Endothelial cell of umbilical vein (primary cell): Measurements from ENCODE around the gene CDHR5. TPM values are rescaled to one million over a fixed set of nuclear protein-coding genes. Genes with fewer than 3 reads are reported as not detected.

Experiments
- BruUV-seq: library from RNA; stranded (reverse); fragments of 400-500 nt; replicated peaks from 2 replicates; lab custom pipeline; 2021; lab: Mats Ljungman, UMichigan
- CTCF ChIA-PET: fragments of 300-600, 350-600 bp; sonication (Branson Sonifier 250); formaldehyde crosslinking; loops from one replicate; lab custom pipeline; 2021; ENCODE audit warnings: antibody characterized with exemption, inconsistent platforms; lab: Charles Lee
- POLR2A ChIA-PET: fragments of 300-600, 350-600 bp; sonication (Branson Sonifier 250); formaldehyde crosslinking; loops from one replicate; lab custom pipeline; 2021; ENCODE audit warnings: antibody characterized with exemption, inconsistent platforms; lab: Charles Lee
- DNase-seq: peaks from one replicate; pipeline ENCODE4 v3.0.0-alpha.2; 2011; ENCODE audit warnings: low read depth, low spot score
- FAIRE-seq: peaks from 2 replicates; lab custom pipeline; 2011; peaks lifted over from hg19 to GRCh38; lab: Jason Lieb, UNC
- H2AFZ ChIP-seq: 2 replicates; pipeline ENCODE4 v1.6.0; 2012; ENCODE audit warnings: low read depth, low read length, control low read depth, inconsistent platforms
- H3K27ac ChIP-seq: 2 replicates; pipeline ENCODE4 v1.5.1; 2011; ENCODE audit warnings: low read depth, mild to moderate bottlenecking, control low read depth, low read length, moderate library complexity; ENCODE audit not compliant: insufficient read depth
- H3K27me3 ChIP-seq, 2 experiments: 2 replicates each; pipeline versions ENCODE4 v1.6.0 to v1.6.1; 2011; ENCODE audit warnings: low read length in 2 of 2, mixed read lengths in 1 of 2; ENCODE audit not compliant: control insufficient read depth in 2 of 2, insufficient read depth in 2 of 2
- H3K36me3 ChIP-seq, 2 experiments: 2 replicates in 1 of 2; 3 replicates in 1 of 2; pipeline ENCODE4 v1.5.1; 2011; ENCODE audit warnings: low read length in 2 of 2, mild to moderate bottlenecking in 1 of 2, moderate library complexity in 1 of 2; ENCODE audit not compliant: control insufficient read depth in 2 of 2, insufficient read depth in 2 of 2; ENCODE audit errors: extremely low read depth in 1 of 2
- H3K4me1 ChIP-seq: 3 replicates; pipeline ENCODE4 v1.5.1; 2011; ENCODE audit warnings: mild to moderate bottlenecking, low read length; ENCODE audit not compliant: control insufficient read depth, insufficient read depth; ENCODE audit errors: extremely low read depth
- H3K4me2 ChIP-seq: 2 replicates; pipeline ENCODE4 v1.6.1; 2011; ENCODE audit warnings: low read length, control low read depth, mixed read lengths; ENCODE audit not compliant: insufficient read depth
- H3K4me3 ChIP-seq, 3 experiments: fragments of 200-600 bp in 1 of 3; sonication (generic), shearing (Covaris generic) in 1 of 3; replicated peaks in 1 of 3; 2 replicates each; pipeline ENCODE4 v1.5.1; 2011 to 2016; ENCODE audit warnings: control low read depth in 3 of 3, low read length in 3 of 3, mild to moderate bottlenecking in 2 of 3, inconsistent platforms in 1 of 3, low read depth in 1 of 3, moderate library complexity in 1 of 3; ENCODE audit not compliant: insufficient read depth in 1 of 3
- H3K79me2 ChIP-seq: 2 replicates; pipeline ENCODE4 v1.6.0; 2012; ENCODE audit warnings: low read length, inconsistent platforms; ENCODE audit not compliant: control insufficient read depth, insufficient read depth
- H3K9ac ChIP-seq: replicated peaks from 2 replicates; pipeline ENCODE3; 2011; ENCODE audit warnings: low read length, control low read depth; ENCODE audit not compliant: insufficient read depth; ENCODE audit errors: extremely low read depth
- H3K9me1 ChIP-seq: replicated peaks from 3 replicates; pipeline ENCODE4 v1.6.0; 2011; ENCODE audit warnings: mild to moderate bottlenecking, low read length; ENCODE audit not compliant: control insufficient read depth, insufficient read depth; ENCODE audit errors: extremely low read depth
- H3K9me3 ChIP-seq: replicated peaks from 2 replicates; pipeline ENCODE4 v1.5.1; 2012; ENCODE audit warnings: low read length, inconsistent platforms; ENCODE audit not compliant: control insufficient read depth, insufficient read depth
- H4K20me1 ChIP-seq: replicated peaks from 2 replicates; pipeline ENCODE3; 2011; ENCODE audit warnings: mild to moderate bottlenecking, low read length; ENCODE audit not compliant: control insufficient read depth, insufficient read depth; ENCODE audit errors: extremely low read depth
- EZH2 ChIP-seq: IDR thresholded peaks from 2 replicates; pipeline ENCODE4 v1.6.1; 2012; ENCODE audit warnings: borderline replicate concordance, low read depth, mild to moderate bottlenecking, moderate library complexity, low read length, inconsistent platforms; ENCODE audit not compliant: severe bottlenecking
- FOS ChIP-seq: IDR thresholded peaks from 2 replicates; pipeline ENCODE4 v1.6.1; 2011; ENCODE audit warnings: mild to moderate bottlenecking, low read length, moderate library complexity, borderline replicate concordance; ENCODE audit not compliant: insufficient read depth
- GATA2 ChIP-seq: IDR thresholded peaks from 2 replicates; pipeline ENCODE4 v1.7.0; 2011; ENCODE audit warnings: low read depth, mild to moderate bottlenecking, moderate library complexity, mixed read lengths, low read length; ENCODE audit not compliant: insufficient read length, insufficient read depth
- JUN ChIP-seq: IDR thresholded peaks from 2 replicates; pipeline ENCODE4 v1.6.1; 2011; ENCODE audit warnings: borderline replicate concordance, low read depth; ENCODE audit not compliant: insufficient read length, insufficient read depth
- MYC ChIP-seq: IDR thresholded peaks from one replicate; pipeline ENCODE4 v1.6.1; 2011; ENCODE audit warnings: mild to moderate bottlenecking, low read depth, low read length
- POLR2A ChIP-seq: IDR thresholded peaks from 2 replicates; pipeline ENCODE4 v1.6.1; 2012; ENCODE audit warnings: low read depth, mild to moderate bottlenecking, control low read depth, low read length
- POLR2AphosphoS5 ChIP-seq: IDR thresholded peaks from 2 replicates; pipeline ENCODE4 v1.6.1; 2012; ENCODE audit warnings: low read depth, mild to moderate bottlenecking, control low read depth, low read length, moderate library complexity; ENCODE audit not compliant: insufficient read depth
- dilution Hi-C: fragments of 300-500 bp; cut with MboI; formaldehyde crosslinking; loops from one replicate; pipeline ENCODE4 v1.15.0; 2019; ENCODE audit warnings: low sequenced_read_pairs; ENCODE audit not compliant: extremely low pct_ligation_motif_present
- intact Hi-C: fragments of 100-400 bp; cut with micrococcal nuclease; formaldehyde crosslinking; loops from one replicate; pipeline ENCODE4 v1.10.0; 2022
- polyA plus RNA-seq, 4 experiments: library from polyadenylated mRNA; depleted of rRNA in 3 of 4; stranded (reverse) in 3 of 4; unstranded in 1 of 4; fragments of >200 nt; gene quantifications; 2 replicates each; pipeline versions ENCODE4 v1.2.1 to v1.2.3, GENCODE V29; 2011 to 2012; ENCODE audit warnings: missing spikeins in 1 of 4
- total RNA-seq: library from RNA; stranded (reverse); gene quantifications from 2 replicates; pipeline ENCODE4 v1.2.3, GENCODE V29; 2021
- TF ChIP-seq, protein P1 (sequence below), 2 donors: IDR thresholded peaks; 1 replicate in 1 of 2; 2 replicates in 1 of 2; pipeline ENCODE4 v1.5.1; 2011; ENCODE audit warnings: low read length in 2 of 2, mild to moderate bottlenecking in 2 of 2, moderate library complexity in 2 of 2, control low read depth in 1 of 2, inconsistent platforms in 1 of 2, low read depth in 1 of 2; ENCODE audit not compliant: insufficient read depth in 1 of 2; ENCODE audit errors: extremely low read depth in 1 of 2
- TF ChIP-seq, protein P2 (sequence below): IDR thresholded peaks from 2 replicates; pipeline ENCODE4 v1.6.1; 2011; ENCODE audit not compliant: insufficient read depth, insufficient read length

Gene CDHR5
- total and polyA plus RNA-seq, 2 donors (not counting 3 experiments of a cell fraction or from before 2014, with no cell fraction given), result not detected

DNA sequence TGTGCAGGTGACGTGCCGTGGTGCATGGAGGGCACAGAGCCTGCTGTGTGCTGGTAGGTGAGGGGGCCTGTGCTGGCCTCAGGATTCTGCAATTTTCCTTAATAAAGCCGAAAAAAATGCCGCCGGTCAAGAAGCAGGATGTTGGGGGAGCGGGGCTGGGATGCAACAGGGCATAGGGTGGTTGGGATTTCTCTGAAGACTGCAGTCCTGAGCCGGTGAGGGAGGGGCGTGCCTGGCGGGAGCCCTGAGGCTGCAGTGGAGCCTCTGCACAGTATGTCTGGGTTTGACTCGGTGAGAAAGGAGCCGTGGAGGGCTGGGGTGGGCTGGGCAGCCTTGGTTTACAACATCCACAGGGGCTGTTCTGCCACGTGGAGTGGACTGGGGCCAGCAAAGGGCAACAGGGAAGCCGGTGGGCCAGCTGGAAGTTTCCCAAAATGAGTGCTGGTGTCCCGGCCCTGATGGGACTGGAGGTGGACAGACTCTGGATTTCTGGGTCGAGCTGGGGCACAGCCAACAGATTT is 1.3 kb downstream of the CDHR5 start:
- Histone ChIP-seq H4K20me1 (no peaks in the 10 kb centered on the region), H3K4me3 (no peak overlapping the region), H3K79me2 (no peaks in the 10 kb centered on the region), H3K4me2 (no peak overlapping the region), H3K36me3 (no peaks in the 10 kb centered on the region), H3K9me1 (no peaks in the 10 kb centered on the region), H3K9me3 (no peaks in the 10 kb centered on the region), H3K27me3 (peaks cover 4 to 12% of the 10 kb centered on the region in 2 experiments), H3K4me1 (no peaks in the 10 kb centered on the region), H3K9ac (no peak overlapping the region), H2AFZ (no peak overlapping the region), H3K27ac (no peak overlapping the region)
- ChIA-PET CTCF (no interaction called here), POLR2A (no interaction called here)
- TF ChIP-seq FOS (no peak), EZH2 (no peak), POLR2AphosphoS5 (no peak), GATA2 (no peak), JUN (no peak), POLR2A (no peak), MYC (no peak)
- TF ChIP-seq, protein P1, sequence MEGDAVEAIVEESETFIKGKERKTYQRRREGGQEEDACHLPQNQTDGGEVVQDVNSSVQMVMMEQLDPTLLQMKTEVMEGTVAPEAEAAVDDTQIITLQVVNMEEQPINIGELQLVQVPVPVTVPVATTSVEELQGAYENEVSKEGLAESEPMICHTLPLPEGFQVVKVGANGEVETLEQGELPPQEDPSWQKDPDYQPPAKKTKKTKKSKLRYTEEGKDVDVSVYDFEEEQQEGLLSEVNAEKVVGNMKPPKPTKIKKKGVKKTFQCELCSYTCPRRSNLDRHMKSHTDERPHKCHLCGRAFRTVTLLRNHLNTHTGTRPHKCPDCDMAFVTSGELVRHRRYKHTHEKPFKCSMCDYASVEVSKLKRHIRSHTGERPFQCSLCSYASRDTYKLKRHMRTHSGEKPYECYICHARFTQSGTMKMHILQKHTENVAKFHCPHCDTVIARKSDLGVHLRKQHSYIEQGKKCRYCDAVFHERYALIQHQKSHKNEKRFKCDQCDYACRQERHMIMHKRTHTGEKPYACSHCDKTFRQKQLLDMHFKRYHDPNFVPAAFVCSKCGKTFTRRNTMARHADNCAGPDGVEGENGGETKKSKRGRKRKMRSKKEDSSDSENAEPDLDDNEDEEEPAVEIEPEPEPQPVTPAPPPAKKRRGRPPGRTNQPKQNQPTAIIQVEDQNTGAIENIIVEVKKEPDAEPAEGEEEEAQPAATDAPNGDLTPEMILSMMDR (IDR thresholded peaks at IDR 0.05; ENCODE audit: extremely low read depth in 1 of 2, insufficient read depth in 1 of 2, low read depth in 1 of 2, low read length in 2 of 2), result no peak
- TF ChIP-seq, protein P2, sequence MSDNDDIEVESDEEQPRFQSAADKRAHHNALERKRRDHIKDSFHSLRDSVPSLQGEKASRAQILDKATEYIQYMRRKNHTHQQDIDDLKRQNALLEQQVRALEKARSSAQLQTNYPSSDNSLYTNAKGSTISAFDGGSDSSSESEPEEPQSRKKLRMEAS, result no peak
- dilution Hi-C loops, result no loop called here
- no peak for DNase-seq
- intact Hi-C loops, result no loop called here
- FAIRE-seq, result no peak
- BruUV-seq, result no TSS peak
